Measurements from ENCODE around the gene CMTM7.
A peak's percentile ranks its signal among the peaks of the same experiment; 100 is the strongest.
"Not testable (repeated sequence)": the region's sequence is repeated elsewhere in the genome, so short reads cannot be mapped to it uniquely, and the experiment has no call there.

The CMTM7 gene

DNA sequence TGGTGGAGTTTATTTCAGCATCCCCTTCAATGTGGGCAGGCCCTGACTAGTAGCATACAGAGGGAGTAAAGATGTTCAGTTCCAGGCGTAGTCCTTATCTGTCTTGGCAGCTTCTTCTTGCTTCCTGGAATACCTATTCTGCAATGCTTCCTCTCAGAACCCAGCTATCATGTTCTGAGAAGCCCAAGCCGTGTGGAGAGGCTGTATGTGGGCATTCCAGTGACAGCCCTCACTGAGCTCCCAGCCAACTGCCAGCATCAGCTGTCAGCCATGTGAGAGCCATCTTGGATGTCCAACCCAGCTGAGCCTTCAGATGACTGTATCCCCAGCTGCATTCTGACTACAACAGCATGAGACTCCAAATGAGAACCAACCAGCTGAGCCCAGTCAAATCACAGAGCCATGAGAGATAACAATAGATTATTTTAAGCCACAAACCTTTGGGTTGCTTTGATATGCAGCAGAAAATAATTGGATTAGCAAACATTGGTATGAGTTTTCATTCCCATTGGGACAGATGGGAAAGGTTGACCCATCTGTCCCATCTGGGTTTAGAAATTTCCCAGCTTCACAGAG lies 8.4 kb upstream of the CMTM7 start:
- DNase-seq: no peak

DNA sequence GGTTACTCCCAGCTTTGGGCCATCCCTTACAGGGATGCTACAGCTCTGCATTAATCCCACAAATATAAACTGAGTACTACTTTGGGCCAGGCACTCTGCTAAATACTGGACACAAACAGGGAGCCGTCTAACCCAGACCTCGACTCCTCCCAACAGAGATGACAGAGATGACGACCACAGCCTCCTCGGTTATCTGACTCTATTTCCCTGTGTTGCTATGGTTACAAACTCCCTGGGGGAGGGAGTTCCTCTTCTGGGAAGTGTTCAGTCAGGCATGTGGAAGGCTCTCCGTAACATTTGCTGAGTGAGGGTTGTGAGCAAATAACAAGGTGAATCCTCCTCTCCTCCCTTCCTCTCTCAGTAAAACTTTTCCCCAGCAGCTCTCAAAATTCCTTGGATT lies 6.7 kb upstream of the CMTM7 start:
- no peak for DNase-seq

DNA sequence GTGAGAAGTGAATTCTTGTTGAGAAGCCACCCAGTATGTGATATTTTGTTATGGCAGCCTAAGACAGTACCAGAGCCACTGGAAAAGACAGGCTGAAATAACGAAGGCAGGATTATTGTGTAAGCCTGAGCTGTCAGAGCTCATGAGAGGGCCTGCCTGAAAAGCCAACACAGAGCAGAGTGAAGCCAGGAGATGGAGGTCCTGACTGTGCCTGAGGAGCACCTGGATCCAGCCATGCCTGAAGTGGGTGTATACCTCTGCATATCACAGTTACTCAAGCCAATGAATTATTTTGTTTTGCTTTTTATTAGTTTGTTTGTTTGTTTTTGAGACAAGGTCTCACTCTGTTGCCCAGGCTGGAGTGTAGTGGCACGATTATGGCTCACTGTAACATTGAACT lies 4.1 kb upstream of the CMTM7 start:
- DNase-seq: no peak

DNA sequence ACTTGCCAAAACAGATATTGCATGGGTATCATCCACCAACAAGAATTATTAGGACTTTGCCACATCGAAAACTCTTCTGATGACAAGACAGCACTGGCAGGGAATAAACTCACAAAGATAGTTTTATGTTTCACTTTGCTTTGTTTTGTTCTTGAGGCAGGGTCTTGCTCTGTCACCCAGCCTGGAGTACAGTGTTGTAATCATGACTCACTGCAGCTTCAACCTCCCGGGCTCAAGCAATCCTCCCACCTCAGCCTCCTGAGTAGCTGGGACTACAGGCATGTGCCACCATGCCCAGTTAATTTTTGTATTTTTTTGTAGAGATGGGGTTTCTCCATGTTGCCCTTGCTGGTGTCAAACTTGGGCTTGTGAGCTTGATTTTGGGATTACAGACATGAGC lies 2.1 kb upstream of the CMTM7 start:
- DNase-seq: not testable (repeated sequence)

DNA sequence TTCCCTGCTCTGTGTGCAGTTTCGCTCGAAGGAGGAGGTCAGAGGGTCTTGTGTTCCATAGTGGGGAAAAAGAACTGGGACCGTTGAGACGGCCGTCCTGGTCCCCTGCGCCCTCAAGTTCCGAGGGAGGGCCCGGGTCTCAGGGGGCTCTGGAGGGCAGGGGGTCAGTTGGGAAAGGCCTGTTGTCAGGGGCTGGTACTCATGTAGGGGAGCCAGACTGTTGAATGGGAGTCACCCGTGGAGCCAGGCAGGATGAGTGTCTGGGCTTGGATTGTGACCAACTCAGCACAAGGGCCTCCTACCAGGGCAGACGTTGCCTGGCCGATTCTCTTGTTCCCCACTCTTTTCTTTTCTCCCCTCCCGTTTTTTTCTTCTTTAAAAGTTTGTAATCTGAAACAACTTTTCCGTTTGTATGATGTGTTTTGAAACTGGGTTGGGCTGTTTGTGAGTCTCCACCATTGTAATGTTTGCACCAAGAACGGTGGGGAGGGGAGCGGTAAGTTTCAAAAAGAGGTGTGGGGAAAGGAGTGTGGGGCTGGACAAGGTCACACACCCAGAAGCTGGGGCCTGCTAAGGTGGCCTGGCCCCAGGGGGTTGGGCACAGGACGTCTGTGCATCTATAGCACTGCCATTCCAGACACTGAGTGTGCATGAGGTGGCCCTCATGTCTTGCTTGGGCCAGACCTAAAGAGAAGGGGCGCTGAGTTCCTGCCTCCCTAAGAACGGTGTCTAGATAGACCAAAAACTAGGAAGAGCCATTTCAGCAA lies 1.1 kb downstream of the CMTM7 start:
- DNase-seq: peak in 1 of 2 donors; percentile 19

DNA sequence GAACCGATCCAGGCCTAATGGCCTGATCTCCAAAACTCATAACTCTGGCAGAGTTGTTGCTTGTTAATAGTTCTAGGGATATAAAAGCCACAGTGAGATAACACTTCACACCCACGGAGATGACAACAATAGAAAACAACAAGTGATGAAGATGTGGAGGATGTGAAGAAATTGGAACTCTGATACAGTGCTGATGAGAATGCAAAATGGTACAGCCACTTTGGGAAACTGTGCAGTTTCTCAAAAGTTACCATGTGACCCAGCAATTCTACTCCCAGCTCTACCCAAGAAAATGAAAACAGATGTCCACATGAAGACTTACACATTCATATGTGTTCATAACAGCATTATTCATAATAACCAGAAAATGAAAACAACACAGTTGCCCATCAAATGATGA lies 3.8 kb downstream of the CMTM7 start:
- no peak for DNase-seq

DNA sequence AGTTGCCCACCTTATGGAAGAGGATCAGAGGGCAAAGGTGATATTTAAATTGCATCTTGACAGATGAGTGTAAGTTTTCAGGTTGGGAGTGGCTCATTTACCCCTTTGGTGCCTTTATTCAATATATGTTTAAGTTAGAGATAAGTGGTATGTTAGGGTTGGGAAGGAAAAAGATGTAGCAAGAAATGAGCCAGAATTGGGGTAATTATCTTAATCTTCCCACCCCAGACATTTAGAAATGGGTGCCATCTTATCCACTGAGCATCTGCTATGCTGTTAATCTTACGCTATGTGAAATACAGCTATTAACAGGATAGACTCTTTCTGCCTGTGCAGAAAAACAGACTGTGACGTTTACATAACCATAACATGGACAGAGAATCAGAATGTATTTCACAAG lies 6.3 kb downstream of the CMTM7 start:
- no peak for DNase-seq

DNA sequence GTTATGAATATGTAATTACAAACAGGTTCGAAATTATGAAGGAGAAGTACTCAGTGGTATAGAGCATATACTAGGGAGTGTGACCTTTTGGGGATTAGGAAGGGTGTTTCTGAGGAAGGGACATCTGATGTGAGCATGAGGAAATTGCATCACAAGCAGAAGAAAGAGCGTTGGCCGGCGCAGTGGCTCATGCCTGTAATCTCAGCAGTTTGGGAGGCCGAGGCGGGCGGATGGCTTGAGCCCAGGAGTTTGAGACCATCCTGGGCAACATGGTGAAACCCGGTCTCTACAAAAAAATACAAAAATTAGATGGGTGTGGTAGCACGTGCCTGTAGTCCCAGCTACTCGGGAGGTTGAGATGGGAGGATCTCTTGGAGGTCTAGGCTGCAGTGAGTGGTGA lies 6.9 kb downstream of the CMTM7 start:
- DNase-seq: no peak

DNA sequence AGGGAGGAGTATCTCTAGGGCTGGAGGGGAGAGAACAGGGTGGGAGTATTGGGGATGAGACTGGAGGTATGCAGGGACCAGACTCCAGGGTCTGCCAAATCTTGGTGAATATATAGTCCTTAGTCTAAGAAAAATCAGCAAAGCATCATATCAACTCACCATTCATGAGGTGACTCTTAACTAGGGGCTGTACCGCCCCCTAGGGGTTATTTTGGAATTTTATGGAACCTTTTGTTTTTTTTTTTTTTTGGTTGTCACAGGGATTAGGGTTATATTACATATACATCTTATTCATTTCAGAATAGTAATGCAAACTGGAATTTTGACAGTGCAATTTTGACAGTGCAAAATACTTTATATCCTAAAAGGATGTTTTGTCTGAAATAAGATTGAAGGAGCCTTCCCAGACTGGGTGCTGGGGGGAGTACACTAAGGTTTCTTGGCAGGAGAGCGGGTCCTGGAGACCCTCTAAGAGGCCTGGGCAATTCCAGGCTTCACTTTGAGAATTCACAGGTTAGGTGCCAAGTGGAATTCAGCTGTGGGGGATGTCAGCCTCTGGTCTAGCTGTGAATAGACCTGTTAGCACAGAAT lies 7.5 kb downstream of the CMTM7 start:
- peak in 1 of 2 donors; percentile 57 for DNase-seq

DNA sequence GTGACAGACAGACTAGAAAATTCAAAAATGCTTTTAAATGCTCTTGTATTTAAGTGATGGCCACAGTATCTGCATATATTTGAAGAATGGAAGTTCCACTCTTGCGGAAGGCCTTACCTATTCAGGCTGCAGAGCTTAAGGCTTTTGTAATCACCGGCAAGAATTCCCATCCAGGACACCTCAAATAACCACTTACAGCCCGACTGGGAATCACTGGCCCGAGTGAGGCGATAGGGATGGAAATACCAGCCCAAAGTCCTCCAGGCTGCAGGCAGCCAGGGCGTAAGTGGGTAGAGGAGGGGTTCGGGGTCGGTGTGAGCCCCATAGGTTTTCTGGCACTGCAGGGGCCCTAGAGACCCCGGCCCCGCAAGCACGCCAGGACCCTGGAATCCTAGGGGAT lies 9.5 kb downstream of the CMTM7 start:
- DNase-seq: no peak

DNA sequence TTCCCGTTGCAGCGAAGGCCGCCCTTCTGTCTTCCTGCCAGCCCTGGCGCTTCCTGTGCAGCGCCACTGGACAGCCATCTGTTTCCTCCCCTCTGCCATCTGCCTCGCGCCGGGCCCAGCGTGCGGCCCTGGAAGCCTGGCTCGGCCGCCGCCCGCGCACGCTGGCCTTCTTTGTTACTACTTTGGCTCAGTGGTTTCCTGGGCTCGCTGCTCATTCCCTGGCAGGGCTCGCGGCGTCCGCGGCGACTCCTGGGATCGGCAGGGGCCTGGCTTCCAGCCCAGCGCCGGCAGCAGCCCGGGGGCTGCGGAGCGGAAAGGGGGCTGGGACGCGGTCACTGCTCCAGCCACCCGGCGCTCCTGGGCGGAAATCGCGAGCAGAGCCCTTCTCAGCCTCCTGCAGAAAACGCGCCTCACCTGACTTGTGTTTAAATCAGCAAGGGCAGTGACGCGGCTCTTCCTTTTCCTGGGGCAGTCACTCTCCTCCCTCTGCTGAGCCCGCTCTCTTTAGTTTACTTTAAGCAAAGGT lies 10.0 kb downstream of the CMTM7 start:
- DNase-seq: peak; percentile 55 to 62

DNA sequence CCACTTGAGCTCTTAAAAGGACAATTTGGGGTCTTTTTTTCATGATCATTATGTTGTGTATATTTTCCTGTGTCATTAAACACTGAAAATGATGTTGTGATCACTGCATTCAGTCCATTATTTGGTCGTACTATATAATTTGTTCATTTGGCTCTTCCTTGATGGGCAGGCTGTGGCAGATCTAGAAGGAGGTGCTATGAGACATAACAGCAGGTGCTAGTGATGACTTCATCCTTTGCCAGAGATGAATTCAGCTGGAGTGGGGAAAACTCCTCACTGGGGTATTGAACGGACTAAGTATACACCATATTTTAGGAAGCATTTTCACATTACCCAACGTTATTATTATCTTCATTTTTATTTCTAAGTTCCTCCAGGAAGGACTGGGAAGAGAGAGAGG lies 12.0 kb downstream of the CMTM7 start:
- DNase-seq: no peak

DNA sequence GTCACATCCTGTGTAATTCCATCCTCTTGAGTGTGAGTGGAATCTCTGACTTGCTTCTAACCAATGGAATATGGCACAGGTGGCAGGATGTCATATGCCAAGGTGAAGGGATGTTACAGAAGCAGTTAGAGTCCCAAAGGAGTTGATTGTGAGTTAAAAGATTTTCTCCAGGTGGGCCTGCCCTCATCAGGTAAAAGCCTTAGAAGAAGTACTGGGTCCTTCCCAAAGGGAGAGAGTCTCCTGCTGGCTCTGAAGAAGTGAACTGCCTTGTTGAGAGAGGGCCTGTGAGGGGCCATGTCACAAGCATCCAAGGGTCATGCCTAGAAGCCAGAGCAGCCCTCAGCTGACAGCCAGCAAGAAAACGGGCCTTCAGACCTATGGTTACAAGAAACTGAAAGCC lies 13.1 kb downstream of the CMTM7 start:
- DNase-seq: no peak

DNA sequence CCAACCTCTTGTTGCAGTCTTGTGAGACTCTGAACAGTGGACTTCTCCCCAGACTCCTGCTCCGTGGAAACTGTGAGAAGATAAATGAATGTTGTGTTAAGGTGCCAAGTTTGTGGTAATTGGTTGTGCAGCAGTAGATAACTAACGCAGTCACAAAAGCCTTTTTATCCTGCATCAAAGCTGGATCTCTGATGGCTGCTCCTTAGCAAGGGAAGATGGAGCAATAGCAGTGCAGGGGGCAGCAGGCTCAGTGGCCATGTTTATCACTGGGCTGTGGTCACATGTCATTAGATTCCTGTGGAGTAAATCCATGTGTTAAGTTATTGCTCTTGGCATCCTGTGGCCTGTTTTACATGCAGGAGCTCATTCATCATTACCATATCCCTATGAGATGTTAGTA lies 13.5 kb downstream of the CMTM7 start:
- no peak for DNase-seq

DNA sequence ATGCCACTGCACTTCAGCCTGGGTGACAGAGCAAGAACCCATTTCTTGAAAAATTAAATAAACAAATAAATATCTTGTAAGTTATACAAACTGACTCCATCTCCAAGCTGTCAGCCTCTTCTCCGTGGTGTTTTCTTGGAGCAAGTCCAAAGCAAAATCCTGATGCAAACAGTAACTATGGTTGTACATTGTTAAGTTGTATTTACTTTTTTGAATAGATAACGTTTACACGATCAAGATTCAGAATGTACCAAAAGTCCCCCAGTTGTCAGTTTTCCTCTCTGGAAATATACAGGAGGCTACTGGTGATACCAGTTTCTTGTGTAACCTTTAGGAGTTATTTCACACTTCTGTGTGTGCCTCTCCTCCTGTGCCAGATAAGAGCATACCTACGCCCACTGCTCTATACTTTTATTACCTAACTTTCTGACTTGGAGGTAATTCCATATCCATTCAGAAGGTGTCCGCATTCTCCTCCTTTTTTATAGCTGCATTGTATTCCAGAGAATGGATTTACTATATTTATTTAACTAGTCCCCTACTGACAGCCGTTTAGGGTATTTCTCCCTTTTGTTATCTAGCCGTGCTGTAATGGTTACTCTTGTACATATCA lies 14.2 kb downstream of the CMTM7 start:
- no peak for DNase-seq

DNA sequence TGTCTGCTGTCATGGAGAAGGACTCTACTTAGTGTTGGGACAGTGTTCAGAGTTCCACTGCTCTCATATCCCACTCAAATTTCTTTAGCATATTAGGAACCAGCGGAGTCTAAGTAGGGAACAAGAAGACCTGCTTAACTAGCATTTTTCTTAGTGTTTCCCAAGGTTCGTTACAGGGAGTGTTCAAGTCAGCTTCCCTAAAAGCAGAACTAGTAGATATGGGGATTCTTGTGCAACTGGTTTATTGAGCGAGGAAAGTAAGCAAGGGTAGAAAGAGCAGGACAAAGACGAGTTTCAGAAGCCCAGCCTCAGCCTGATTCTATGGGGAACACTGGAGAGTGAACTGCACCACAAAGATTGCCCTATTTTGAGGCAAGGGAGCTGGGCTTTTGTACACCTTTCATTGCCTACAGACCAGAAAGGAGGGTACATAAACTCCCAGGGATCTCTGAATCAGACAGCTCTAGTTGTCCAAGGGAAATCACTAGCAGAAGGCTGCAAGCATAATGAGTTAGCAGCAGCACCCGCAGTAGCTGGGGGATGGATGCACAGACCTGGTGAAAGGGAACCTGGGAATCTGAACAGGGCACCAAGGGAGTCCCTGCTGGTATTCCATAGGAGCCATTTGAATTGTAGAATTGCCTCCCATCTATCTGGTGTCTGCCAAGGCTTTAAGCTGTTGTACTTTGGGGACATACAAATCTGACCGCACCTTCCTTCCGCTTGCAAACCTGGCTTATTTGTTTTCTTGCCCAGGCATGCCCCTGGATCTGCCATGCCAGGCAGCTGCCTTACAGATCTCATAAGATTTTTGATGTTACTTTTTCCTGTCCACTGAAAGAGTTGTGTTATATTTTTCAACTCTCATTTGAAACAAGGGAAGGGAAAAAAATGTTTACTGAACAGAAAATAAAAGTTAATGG lies 15.1 kb downstream of the CMTM7 start:
- DNase-seq: no peak

DNA sequence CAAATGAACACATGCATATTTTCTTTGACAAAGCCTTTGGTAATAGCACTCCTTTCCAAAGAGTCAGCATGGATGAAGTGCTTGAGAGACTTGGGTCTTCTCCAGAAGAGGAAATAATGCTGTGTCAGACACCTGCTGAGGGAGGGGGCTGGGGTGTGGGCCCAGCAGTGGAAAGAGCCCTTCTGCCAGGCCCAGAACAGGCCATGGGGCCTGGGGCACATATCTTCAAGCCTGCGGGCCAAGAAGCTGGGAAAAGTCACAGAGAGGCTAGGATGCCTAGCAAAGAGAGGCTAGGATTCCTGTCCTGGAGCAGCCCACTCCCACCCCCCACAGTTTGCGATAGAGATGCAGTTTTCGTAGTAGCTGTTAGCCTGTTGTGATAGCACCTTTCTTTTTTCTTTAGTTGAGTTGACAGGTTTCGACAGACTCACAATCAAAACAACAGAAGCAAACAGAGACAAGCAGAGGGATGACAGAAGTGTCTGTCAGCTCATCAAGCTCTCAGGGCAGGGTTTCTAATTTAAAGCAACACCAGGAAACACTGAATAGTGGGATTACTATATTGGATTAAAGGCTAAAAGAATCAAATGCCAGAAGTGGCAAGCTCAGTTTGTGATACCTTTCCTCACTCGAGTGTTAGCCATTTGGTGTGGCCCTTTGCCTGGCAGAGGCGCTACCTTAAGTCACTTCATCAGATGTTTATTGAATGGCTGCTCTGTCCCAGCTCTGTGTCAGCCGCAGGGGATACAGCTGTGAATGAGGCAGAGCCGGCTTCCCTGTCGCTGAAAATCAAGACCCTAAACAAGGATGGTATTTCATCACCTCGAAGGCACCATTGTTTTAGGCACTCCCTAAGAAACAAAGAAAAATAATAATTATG lies 19.0 kb downstream of the CMTM7 start:
- no peak for DNase-seq

DNA sequence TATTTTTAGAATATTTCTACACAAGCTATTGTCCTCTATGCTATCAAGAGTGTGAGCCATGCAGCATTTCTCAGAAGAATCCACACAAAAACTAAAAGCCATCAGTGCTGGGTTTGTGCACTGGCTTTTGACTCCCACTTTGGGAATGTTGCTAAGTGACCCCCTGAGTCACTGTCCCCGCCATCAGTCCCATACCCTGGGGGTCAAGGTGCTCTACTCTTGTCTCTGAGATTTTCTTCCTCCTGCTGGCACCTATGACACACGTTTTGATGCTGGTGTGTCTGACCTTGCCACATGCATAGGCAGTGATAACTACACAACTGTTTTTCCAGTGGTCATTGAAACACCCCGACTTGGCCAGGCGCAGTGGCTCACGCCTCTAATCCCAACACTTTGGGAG lies 19.8 kb downstream of the CMTM7 start:
- no peak for DNase-seq

DNA sequence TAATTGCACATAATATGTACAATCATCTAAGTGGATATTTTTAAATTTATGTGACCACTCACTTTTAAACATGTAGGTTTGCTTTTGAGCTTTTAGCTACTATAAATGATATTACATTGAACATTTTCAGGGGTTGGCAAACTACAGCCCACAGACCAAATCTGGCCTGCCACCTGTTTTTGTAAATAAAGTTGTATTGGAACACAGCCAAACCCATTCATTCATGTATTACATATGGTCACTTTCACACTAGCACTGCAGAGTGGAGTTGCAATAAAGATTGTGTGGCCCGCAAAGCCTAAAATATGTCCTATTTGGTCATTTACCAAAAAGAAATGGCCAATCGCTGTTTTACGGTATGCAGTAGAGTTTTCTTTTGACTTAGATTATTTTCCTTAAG lies 21.2 kb downstream of the CMTM7 start:
- DNase-seq: no peak

DNA sequence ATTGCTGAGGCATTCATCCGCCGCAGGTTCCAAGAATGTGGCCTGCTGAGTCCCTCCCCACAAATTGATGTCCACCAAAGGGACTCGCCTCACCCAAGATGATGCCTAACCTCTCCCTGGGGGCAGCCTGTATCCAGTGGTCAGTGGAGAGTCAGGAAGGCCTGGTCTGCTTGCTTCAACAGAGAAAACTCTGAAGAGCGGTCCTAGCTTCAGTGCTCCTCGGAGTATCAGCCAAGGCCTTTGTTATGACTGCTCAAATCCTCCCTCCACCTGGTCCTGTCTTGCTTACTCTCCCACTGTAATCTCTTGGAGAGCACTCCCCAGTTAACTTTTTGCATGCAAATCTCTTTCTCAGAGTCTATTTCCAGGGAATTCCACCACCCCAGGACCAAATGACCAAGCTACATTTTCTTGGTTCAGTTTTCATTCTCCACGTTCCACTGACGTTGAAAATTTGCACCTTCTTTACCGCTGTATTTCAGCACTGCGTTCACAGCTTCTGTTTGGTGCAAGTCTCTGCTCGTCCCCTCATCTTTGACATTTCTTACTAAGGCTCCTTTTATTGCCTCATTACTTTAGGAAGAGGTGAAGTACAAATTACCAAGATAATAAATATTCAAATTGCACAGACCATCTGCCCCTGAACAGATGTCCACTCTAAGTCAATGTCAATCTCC lies 22.3 kb downstream of the CMTM7 start:
- DNase-seq: no peak

All from activated CD4-positive, alpha-beta T cell treated with anti-CD3 and anti-CD28 coated beads for 4 hours (primary cell).